Astrocyte of the cerebellum (primary cell): ENCODE data around the gene MOV10.
"Not testable (repeated sequence)": the region's sequence is repeated elsewhere in the genome, so short reads cannot be mapped to it uniquely, and the experiment has no call there.

Experiments
- DNase-seq: peaks from one replicate; pipeline ENCODE4 v3.0.0-alpha.2; 2011; ENCODE audit warnings: low read depth
- H3K4me3 ChIP-seq: 2 replicates; pipeline ENCODE4 v1.5.1; 2011; ENCODE audit warnings: mild to moderate bottlenecking, low read depth, low read length, moderate library complexity
- in situ Hi-C: cut with HindIII; loops from 2 replicates; pipeline ENCODE4 v1.10.0; 2017; ENCODE audit warnings: low sequenced_read_pairs
- TF ChIP-seq, protein P1 (sequence below): IDR thresholded peaks from 2 replicates; pipeline ENCODE4 v1.5.1; 2012; ENCODE audit warnings: low read length, low read depth, moderate library complexity, mild to moderate bottlenecking; ENCODE audit errors: missing control alignments

The MOV10 gene

DNA sequence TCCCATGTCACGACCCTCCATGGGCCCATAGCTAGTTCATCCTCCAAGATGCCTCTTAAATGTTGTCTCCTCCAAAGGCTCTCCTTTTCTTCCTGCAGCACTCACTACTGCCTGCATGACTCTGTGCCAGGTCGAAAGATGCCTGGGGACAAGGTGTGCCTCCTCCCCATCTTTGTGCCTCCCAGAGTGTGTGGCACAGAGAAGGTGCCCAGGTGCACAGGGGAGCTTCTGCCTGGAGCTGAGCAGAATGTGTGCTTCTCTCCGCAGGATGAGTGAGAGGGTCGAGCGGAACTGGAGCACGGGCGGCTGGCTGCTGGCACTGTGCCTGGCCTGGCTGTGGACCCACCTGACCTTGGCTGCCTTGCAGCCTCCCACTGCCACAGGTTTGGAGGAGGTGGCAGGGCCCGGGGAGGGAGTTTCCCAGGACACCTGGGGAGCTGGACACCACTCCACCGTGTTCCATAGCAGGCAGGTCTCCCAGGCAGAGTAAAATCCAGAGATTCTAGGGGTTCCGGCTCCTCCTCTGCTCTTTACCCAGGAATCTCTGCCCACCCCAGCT is 47.6 kb downstream of the MOV10 start:
- in situ Hi-C loops, result no loop called here
- no peak for DNase-seq

DNA sequence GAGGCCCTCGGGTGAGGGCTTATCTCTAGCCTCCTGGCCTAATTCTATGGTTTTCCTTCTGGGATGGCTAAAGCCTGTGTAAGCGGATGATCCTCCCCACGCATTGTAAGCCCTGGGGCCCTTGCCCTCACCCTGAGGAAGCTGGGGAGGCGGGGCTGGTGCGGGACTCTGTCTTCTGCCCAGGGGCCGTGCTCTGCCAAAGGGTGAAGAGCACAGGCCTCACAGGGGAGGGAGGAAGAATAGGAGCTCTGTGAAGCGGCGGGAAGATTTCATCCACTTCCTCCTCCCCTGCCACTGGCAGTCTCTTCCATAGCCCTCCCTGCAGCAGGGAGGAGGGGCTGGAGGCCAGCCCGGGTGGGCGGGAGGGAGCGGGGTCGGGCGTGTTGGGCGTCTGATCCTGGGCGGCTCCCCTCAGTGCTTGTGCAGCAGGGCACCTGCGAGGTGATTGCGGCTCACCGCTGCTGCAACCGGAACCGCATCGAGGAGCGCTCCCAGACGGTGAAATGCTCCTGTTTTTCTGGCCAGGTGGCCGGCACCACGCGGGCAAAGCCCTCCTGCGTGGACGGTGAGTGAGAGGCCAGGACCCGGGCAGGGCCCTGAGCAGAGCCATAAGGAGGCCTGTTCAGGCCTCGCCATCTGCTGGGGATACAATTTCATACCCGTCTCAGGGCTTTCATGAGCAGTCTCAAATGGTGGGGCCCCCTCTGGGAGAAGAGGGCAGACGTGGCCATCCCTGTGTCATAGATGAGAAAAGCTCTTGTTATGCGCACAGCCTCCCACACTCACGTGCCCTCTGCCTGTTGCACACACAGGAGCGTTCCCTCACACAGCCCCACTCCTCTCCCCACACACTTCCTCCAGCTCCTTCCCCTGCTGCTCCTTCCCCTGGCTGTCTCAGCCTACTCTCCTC is 48.4 kb downstream of the MOV10 start:
- H3K4me3 ChIP-seq, result no peak overlapping the region
- in situ Hi-C loops, result no loop called here
- DNase-seq, result no peak
- TF ChIP-seq, protein P1, sequence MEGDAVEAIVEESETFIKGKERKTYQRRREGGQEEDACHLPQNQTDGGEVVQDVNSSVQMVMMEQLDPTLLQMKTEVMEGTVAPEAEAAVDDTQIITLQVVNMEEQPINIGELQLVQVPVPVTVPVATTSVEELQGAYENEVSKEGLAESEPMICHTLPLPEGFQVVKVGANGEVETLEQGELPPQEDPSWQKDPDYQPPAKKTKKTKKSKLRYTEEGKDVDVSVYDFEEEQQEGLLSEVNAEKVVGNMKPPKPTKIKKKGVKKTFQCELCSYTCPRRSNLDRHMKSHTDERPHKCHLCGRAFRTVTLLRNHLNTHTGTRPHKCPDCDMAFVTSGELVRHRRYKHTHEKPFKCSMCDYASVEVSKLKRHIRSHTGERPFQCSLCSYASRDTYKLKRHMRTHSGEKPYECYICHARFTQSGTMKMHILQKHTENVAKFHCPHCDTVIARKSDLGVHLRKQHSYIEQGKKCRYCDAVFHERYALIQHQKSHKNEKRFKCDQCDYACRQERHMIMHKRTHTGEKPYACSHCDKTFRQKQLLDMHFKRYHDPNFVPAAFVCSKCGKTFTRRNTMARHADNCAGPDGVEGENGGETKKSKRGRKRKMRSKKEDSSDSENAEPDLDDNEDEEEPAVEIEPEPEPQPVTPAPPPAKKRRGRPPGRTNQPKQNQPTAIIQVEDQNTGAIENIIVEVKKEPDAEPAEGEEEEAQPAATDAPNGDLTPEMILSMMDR, result no peak

More for the DNA sequence above, 47.6 kb downstream of the MOV10 start:
- H3K4me3 ChIP-seq, result no peak overlapping the region
- TF ChIP-seq, protein P1, result no peak

DNA sequence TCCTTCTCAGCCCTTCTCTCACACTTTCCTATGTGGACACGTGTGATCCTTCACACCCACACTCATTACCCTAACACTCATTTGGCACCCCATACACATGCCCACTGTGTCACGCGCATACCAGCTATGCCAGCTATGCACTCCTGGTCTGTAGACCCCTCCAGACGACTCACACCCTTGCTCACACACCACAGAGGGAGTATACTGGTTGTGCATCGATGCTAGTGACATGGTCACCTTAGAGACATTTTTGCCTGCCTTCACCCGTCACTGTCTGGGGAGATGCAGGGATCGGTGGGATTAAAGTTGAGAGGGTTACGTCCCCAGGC is 49.0 kb downstream of the MOV10 start:
- DNase-seq, result no peak
- in situ Hi-C loops, result no loop called here
- H3K4me3 ChIP-seq, result no peak overlapping the region
- TF ChIP-seq, protein P1, result no peak

DNA sequence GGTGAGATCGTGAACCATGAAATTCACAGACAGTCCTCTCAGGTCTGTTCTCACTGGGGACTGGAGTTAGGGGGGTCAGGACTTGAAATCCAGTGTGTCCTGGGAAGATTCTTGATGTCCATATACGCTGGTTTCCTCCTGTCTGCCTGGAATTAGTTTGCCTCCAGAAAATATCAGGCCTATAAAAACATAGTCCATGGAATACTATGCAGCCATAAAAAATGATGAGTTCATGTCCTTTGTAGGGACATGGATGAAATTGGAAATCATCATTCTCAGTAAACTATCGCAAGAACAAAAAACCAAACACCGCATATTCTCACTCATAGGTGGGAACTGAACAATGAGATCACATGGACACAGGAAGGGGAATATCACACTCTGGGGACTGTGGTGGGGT is 49.8 kb downstream of the MOV10 start:
- in situ Hi-C loops, H3K4me3 ChIP-seq, DNase-seq: not testable (repeated sequence)

DNA sequence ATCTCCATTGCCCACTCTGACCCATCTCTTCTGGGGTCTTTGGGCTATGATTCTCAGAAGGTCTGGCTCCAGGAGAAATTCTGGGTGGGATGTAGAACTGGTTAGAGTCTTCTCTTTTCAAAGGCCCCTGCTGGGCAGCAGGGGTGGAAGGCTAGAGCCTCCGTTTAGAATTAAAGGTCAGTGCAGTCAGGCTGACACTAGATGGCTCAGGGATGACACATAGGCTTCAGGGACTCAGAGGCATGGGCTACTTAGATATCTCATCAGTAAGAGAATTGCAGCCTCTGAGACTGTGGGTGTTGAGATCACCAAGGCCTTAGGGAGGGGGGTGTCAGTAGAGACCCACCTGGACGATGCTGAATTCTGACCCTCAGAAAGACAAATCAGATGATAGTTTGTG is 53.3 kb downstream of the MOV10 start:
- in situ Hi-C loops, result no loop called here
- TF ChIP-seq, protein P1, result no peak
- DNase-seq, result no peak
- no peak overlapping the region for H3K4me3 ChIP-seq

DNA sequence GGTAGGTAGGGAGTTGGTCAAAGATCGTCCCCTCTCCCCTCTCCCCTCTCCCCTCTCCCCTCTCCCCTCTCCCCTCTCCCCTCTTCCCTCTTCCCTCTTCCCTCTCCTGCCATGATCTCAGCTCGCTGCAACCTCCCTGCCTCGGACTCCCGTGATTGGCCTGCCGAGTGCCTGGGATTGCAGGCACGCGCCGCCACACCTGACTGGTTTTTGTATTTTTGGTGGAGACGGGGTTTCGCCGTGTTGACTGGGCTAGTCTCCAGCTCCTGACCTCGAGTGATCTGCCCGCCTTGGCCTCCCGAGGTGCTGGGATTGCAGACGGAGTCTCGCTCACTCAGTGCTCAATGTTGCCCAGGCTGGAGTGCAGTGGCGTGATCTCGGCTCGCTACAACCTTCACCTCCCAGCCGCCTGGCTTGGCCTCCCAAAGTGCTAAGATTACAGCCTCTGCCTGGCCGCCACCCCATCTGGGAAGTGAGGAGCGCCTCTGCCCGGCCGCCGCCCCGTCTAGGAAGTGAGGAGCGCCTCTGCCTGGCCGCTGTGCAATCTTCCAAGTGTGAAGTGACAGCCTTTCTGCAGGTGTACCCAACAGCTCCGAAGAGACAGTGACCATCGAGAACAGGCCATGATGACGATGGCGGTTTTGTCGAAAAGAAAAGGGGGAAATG is 54.0 kb downstream of the MOV10 start:
- H3K4me3 ChIP-seq, in situ Hi-C loops, DNase-seq: not testable (repeated sequence)

DNA sequence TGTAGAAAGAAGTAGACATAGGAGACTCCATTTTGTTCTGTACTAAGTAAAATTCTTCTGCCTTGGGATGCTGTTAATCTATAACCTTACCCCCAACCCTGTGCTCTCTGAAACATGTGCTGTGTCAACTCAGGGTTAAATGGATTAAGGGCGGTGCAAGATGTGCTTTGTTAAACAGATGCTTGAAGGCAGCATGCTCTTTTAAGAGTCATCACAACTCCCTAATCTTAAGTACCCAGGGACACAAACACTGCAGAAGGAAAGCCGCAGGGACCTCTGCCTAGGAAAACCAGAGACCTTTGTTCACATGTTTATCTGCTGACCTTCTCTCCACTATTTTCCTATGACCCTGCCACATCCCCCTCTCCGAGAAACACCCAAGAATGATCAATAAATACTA is 54.6 kb downstream of the MOV10 start:
- H3K4me3 ChIP-seq, in situ Hi-C loops, DNase-seq: not testable (repeated sequence)

DNA sequence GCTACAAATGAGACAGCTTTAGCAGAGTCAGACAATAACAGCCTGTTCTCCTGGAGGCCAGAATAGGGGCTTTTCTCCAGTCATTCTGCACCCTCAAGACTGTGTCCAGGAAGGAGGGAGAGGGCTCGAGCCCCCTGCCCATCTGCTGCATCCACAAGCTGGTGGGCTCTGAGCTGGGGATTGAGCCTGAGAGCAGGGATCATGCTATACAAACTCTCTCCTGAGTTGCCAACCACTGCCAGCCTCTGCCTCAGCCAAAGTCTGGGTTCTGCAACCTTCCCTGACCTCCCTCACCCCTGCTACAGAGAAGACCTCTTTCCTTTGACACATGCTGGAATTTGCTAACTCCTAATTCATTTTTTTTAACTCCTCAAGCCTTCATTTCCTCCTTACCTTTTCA is 55.5 kb downstream of the MOV10 start:
- no peak overlapping the region for H3K4me3 ChIP-seq
- DNase-seq, result no peak
- in situ Hi-C loops, result no loop called here
- TF ChIP-seq, protein P1, result no peak
